WTC11 (cell line): Measurements from ENCODE around the gene PGD. TPM values are rescaled to one million over a fixed set of nuclear protein-coding genes. Genes with fewer than 3 reads are reported as not detected.

ENCODE experiments used
- ATAC-seq: fragments of 200-7000 bp; cut with Tn5 transposase; 2 replicates; pipeline ENCODE4 v1.10.0; 2021; ENCODE audit warnings: mild to moderate bottlenecking, moderate library complexity
- CTCF ChIA-PET: fragments of 300-600 bp; sonication (Branson Sonifier 250); formaldehyde crosslinking; loops from one replicate; lab custom pipeline; 2021; ENCODE audit warnings: antibody characterized with exemption; lab: Charles Lee
- POLR2A ChIA-PET: fragments of 350-600 bp; sonication (Branson Sonifier 250); formaldehyde crosslinking; loops from one replicate; lab custom pipeline; 2021; ENCODE audit warnings: antibody characterized with exemption; lab: Charles Lee
- DNase-seq: peaks from one replicate; pipeline ENCODE4 v3.0.0; 2021; ENCODE audit warnings: low spot score
- H3K27ac Mint-ChIP-seq: 2 replicates; pipeline ENCODE4 v1.8.0; 2021; ENCODE audit warnings: mixed read lengths
- H3K27me3 Mint-ChIP-seq: 2 replicates; pipeline ENCODE4 v1.8.0; 2021; ENCODE audit warnings: low read depth, mild to moderate bottlenecking, moderate library complexity, mixed read lengths
- H3K36me3 Mint-ChIP-seq: 2 replicates; pipeline ENCODE4 v1.8.0; 2021; ENCODE audit warnings: mixed read lengths
- H3K4me1 Mint-ChIP-seq: 2 replicates; pipeline ENCODE4 v1.8.0; 2022; ENCODE audit warnings: mixed read lengths
- H3K4me3 Mint-ChIP-seq: 2 replicates; pipeline ENCODE4 v1.8.0; 2021; ENCODE audit warnings: mild to moderate bottlenecking, moderate library complexity, mixed read lengths
- H3K9me3 Mint-ChIP-seq: 2 replicates; pipeline ENCODE4 v1.8.0; 2021; ENCODE audit warnings: mixed read lengths
- CTCF ChIP-seq: fragments of 200-600 bp; IDR thresholded peaks from 2 replicates; pipeline ENCODE4 v1.8.0; 2022; ENCODE audit warnings: antibody characterized with exemption
- E2F1 ChIP-seq: sonication (generic); formaldehyde crosslinking; IDR thresholded peaks from 2 replicates; pipeline ENCODE4 v1.8.0; 2022; ENCODE audit warnings: mild to moderate bottlenecking, missing genetic modification reagents
- E2F4 ChIP-seq: sonication (generic); formaldehyde crosslinking; IDR thresholded peaks from 2 replicates; pipeline ENCODE4 v1.8.1; 2022; ENCODE audit warnings: low read depth, mild to moderate bottlenecking, moderate library complexity, missing genetic modification reagents, borderline replicate concordance
- EMX1 ChIP-seq: fragments of 250-450 bp; sonication (Bioruptor Pico); IDR thresholded peaks from 2 replicates; pipeline ENCODE4 v1.8.0; 2021; ENCODE audit warnings: mild to moderate bottlenecking
- ERG ChIP-seq: fragments of 250-450 bp; sonication (Bioruptor Pico); IDR thresholded peaks from 2 replicates; pipeline ENCODE4 v1.8.0; 2021; ENCODE audit warnings: mild to moderate bottlenecking
- ESRRA ChIP-seq: sonication (generic); formaldehyde crosslinking; IDR thresholded peaks from 2 replicates; pipeline ENCODE4 v1.8.1; 2022; ENCODE audit warnings: mild to moderate bottlenecking, missing genetic modification reagents, borderline replicate concordance
- ETV6 ChIP-seq: sonication (generic); formaldehyde crosslinking; IDR thresholded peaks from 2 replicates; pipeline ENCODE4 v1.8.1; 2022; ENCODE audit warnings: mild to moderate bottlenecking, missing genetic modification reagents
- FOXP4 ChIP-seq: sonication (generic); formaldehyde crosslinking; IDR thresholded peaks from 2 replicates; pipeline ENCODE4 v1.8.0; 2022; ENCODE audit warnings: mild to moderate bottlenecking, missing genetic modification reagents
- GTF2I ChIP-seq: fragments of 250-450 bp; sonication (Bioruptor Pico); conservative IDR thresholded peaks from 2 replicates; pipeline ENCODE4 v1.4.0; 2021; ENCODE audit warnings: mild to moderate bottlenecking
- HMGA2 ChIP-seq: fragments of 250-450 bp; sonication (Bioruptor Pico); IDR thresholded peaks from 2 replicates; pipeline ENCODE4 v1.4.0; 2021; ENCODE audit warnings: mild to moderate bottlenecking, moderate library complexity
- HMGXB4 ChIP-seq: sonication (generic); formaldehyde crosslinking; IDR thresholded peaks from 2 replicates; pipeline ENCODE4 v1.8.1; 2023; ENCODE audit warnings: mild to moderate bottlenecking, moderate library complexity, missing genetic modification reagents
- NFE2L1 ChIP-seq: sonication (generic); formaldehyde crosslinking; IDR thresholded peaks from 2 replicates; pipeline ENCODE4 v1.8.1; 2023; ENCODE audit warnings: missing genetic modification reagents
- SMAD3 ChIP-seq: sonication (generic); formaldehyde crosslinking; IDR thresholded peaks from 2 replicates; pipeline ENCODE4 v1.8.0; 2022; ENCODE audit warnings: missing genetic modification reagents, mild to moderate bottlenecking, borderline replicate concordance
- SMAD4 ChIP-seq: sonication (generic); formaldehyde crosslinking; IDR thresholded peaks from 2 replicates; pipeline ENCODE4 v1.8.0; 2022; ENCODE audit warnings: mild to moderate bottlenecking, missing genetic modification reagents
- USF1 ChIP-seq: sonication (generic); formaldehyde crosslinking; IDR thresholded peaks from 2 replicates; pipeline ENCODE4 v1.8.0; 2022; ENCODE audit warnings: mild to moderate bottlenecking, missing genetic modification reagents
- ZNF423 ChIP-seq: fragments of 250-450 bp; sonication (Bioruptor Pico); IDR thresholded peaks from 2 replicates; pipeline ENCODE4 v2.1.2; 2022; ENCODE audit warnings: mild to moderate bottlenecking, moderate library complexity
- ZSCAN18 ChIP-seq: fragments of 250-450 bp; sonication (Bioruptor Pico); IDR thresholded peaks from 2 replicates; pipeline ENCODE4 v2.1.2; 2022; ENCODE audit warnings: mild to moderate bottlenecking, moderate library complexity
- total RNA-seq: library from RNA; stranded (reverse); gene quantifications from 3 replicates; pipeline ENCODE4 v1.2.3, GENCODE V29; 2021

Gene PGD
- total RNA-seq, 1 experiment from 2014 or later = 278 TPM

GRCh38 chr1:10399444-10399941 is 629 bp downstream of the PGD start:
- Mint-ChIP-seq H3K9me3 (peaks cover 4% of the 10 kb centered on the region; the same call in 1 of the 2 replicates), H3K27me3 (no peaks in the 10 kb centered on the region; the same call in 1 of the 2 replicates), H3K36me3 (peaks cover 41% of the 10 kb centered on the region), H3K4me1 (peaks cover 12% of the 10 kb centered on the region), H3K4me3 (peak overlapping the region; percentile 92), H3K27ac (peak overlapping the region; percentile 95)
- POLR2A ChIA-PET = interaction anchor here (0.5 to 1.3 kb wide), 4 partner anchors 14 to 588 kb away, joined by 3 to 6 read pairs (median 4); partner anchors contain the start of gene CENPS
- DNase-seq = no peak
- CTCF ChIA-PET = interaction anchor here (0.6 to 2.7 kb wide), 6 partner anchors 12 to 189 kb away, joined by 3 to 15 read pairs (median 6); partner anchors contain the start of genes CENPS and KIF1B
- no peak for TF ChIP-seq NFE2L1 (CRISPR knock-in tag)
- 0 out of 2 replicates have a peak, but pooled peaks have one; percentile 3 for TF ChIP-seq HMGXB4
- TF ChIP-seq ZNF423 = peak; percentile 20; the same call in 1 of the 2 replicates
- no peak for TF ChIP-seq CTCF
- TF ChIP-seq HMGA2 (CRISPR knock-in tag) = no peak
- TF ChIP-seq EMX1 (CRISPR knock-in tag) = no peak
- TF ChIP-seq GTF2I (CRISPR knock-in tag) = no peak
- ATAC-seq = no peak

- peaks cover 12% of the 10 kb centered on the region for H3K4me1 Mint-ChIP-seq
- ChIA-PET POLR2A (interaction anchor here (0.5 to 1.3 kb wide), 4 partner anchors 14 to 588 kb away, joined by 3 to 6 read pairs (median 4); partner anchors contain the start of gene CENPS), CTCF (interaction anchor here (0.6 to 2.7 kb wide), 4 partner anchors 23 to 30 kb away, joined by 3 to 15 read pairs (median 8); partner anchors contain the start of gene CENPS)
- H3K4me3 Mint-ChIP-seq = peak overlapping the region; percentile 92
- H3K9me3 Mint-ChIP-seq = 0 out of 2 replicates have a peak, but pooled peaks cover 4% of the 10 kb centered on the region
- no peak for ATAC-seq
- DNase-seq = no peak
- H3K27ac Mint-ChIP-seq = peak overlapping the region; percentile 95
- H3K27me3 Mint-ChIP-seq = no peaks in the 10 kb centered on the region; the same call in 1 of the 2 replicates
- H3K36me3 Mint-ChIP-seq = peaks cover 44% of the 10 kb centered on the region
- TF ChIP-seq ZSCAN18 (CRISPR knock-in tag) = no peak
Measured at GRCh38 chr1:10400013-10400412, 1.1 kb downstream of the PGD start.

GRCh38 chr1:10401281-10401680 is 2.4 kb downstream of the PGD start:
- H3K36me3 Mint-ChIP-seq = peaks cover 47% of the 10 kb centered on the region
- ATAC-seq (no peak), DNase-seq (no peak)
- ChIA-PET CTCF (no interaction called here), POLR2A (no interaction called here)
- H3K9me3 Mint-ChIP-seq = 0 out of 2 replicates have a peak, but pooled peaks cover 4% of the 10 kb centered on the region
- H3K27ac Mint-ChIP-seq = peak overlapping the region; percentile 37
- H3K4me3 Mint-ChIP-seq = no peak overlapping the region
- peaks cover 12% of the 10 kb centered on the region for H3K4me1 Mint-ChIP-seq
- TF ChIP-seq ERG = no peak
- no peak for TF ChIP-seq USF1 (CRISPR knock-in tag)
- no peak for TF ChIP-seq E2F4 (CRISPR knock-in tag)
- no peak for TF ChIP-seq ESRRA (CRISPR knock-in tag)
- TF ChIP-seq E2F1 (CRISPR knock-in tag) = no peak
- TF ChIP-seq SMAD4 (CRISPR knock-in tag) = no peak
- TF ChIP-seq FOXP4 = no peak
- no peak for TF ChIP-seq SMAD3
- TF ChIP-seq ETV6 = no peak
- H3K27me3 Mint-ChIP-seq = no peaks in the 10 kb centered on the region; the same call in 1 of the 2 replicates
